Activated CD4-positive, alpha-beta T cell treated with anti-CD3 and anti-CD28 coated beads, Interleukin-2, amount 10 ng/mL, durations not matched to agents 24 days and 14 days (primary cell): ENCODE measurements around the gene NUBPL. TPM values are rescaled to one million over a fixed set of nuclear protein-coding genes. Genes with fewer than 3 reads are reported as not detected.
"Not testable (repeated sequence)": the region's sequence is repeated elsewhere in the genome, so short reads cannot be mapped to it uniquely, and the experiment has no call there.

Experiments
- DNase-seq: peaks from one replicate; pipeline ENCODE4 v3.0.0; 2022
- H3K27ac Mint-ChIP-seq: one replicate; pipeline ENCODE4 v1.8.0; 2022; ENCODE audit warnings: mild to moderate bottlenecking, mixed read lengths
- H3K27me3 Mint-ChIP-seq: one replicate; pipeline ENCODE4 v1.8.0; 2022; ENCODE audit warnings: mixed read lengths
- H3K36me3 Mint-ChIP-seq: one replicate; pipeline ENCODE4 v1.8.0; 2022; ENCODE audit warnings: low read depth, mild to moderate bottlenecking, mixed read lengths
- H3K4me1 Mint-ChIP-seq: one replicate; pipeline ENCODE4 v1.8.0; 2021; ENCODE audit warnings: mixed read lengths
- H3K4me3 Mint-ChIP-seq: one replicate; pipeline ENCODE4 v1.8.0; 2022; ENCODE audit warnings: mild to moderate bottlenecking, moderate library complexity, mixed read lengths
- H3K9me3 Mint-ChIP-seq: one replicate; pipeline ENCODE4 v1.8.0; 2021; ENCODE audit warnings: mixed read lengths
- intact Hi-C: fragments of 100-400 bp; cut with micrococcal nuclease; formaldehyde crosslinking; loops from one replicate; pipeline ENCODE4 v1.15.1; 2023
- total RNA-seq: library from RNA; stranded (reverse); gene quantifications from 2 replicates; pipeline ENCODE4 v1.2.3, GENCODE V29; 2022

The NUBPL gene
- total RNA-seq, 1 donor from 2014 or later = 12.3 TPM

DNA sequence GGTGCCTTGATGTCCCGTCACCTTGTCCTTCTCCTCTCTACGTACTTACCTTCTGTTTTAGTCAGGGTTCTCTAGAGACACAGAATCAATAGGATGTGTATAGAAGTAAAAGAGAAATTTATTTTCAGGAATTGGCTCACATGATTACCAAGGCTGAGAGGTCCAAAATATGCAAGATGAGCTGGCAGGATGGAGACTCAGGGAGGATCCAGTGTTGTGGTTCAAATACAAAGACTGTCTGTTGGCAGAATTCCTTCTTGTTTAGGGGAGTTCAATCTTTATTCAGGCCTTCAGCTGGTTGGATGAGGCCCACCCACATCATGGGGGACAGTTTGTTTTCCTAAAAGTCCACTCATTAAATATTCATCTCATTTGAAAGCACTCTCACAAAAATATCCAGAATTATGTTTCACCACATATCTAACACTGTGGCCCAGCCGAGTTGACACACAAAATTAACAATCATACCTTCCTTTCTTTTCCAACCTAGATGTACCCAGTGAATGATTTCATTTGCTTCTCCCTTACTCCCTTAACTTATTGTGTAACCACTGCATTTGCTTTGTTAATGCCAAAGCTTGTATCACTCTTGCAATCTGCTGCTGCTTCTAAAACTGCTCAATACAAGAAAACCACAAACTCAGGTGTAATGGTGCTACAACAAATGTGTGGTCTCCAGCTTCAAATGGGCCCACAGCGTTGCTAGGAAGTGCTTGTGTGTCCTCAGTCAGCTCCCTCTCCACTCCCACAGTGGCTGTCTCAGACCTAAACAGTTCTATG lies 320.5 kb downstream of the NUBPL start:
- Mint-ChIP-seq H3K36me3 (no peaks in the 10 kb centered on the region), H3K4me1 (peaks cover 5% of the 10 kb centered on the region), H3K27me3 (peaks cover 5% of the 10 kb centered on the region), H3K27ac (no peak overlapping the region), H3K9me3 (no peaks in the 10 kb centered on the region), H3K4me3 (no peak overlapping the region)
- DNase-seq = no peak
- intact Hi-C loops = no loop called here

GRCh38 chr14:31884238-31884637 lies 323.0 kb downstream of the NUBPL start:
- intact Hi-C loops = no loop called here
- Mint-ChIP-seq H3K9me3 (no peaks in the 10 kb centered on the region), H3K4me3 (no peak overlapping the region), H3K27me3 (peaks cover 3% of the 10 kb centered on the region), H3K4me1 (no peaks in the 10 kb centered on the region), H3K36me3 (no peaks in the 10 kb centered on the region), H3K27ac (no peak overlapping the region)
- DNase-seq = no peak

- H3K36me3 Mint-ChIP-seq = no peaks in the 10 kb centered on the region
- no peak overlapping the region for H3K4me3 Mint-ChIP-seq
- H3K9me3 Mint-ChIP-seq = no peaks in the 10 kb centered on the region
- no peaks in the 10 kb centered on the region for H3K4me1 Mint-ChIP-seq
- H3K27me3 Mint-ChIP-seq = peaks cover 2% of the 10 kb centered on the region
- intact Hi-C loops = no loop called here
- H3K27ac Mint-ChIP-seq = no peak overlapping the region
- DNase-seq = no peak
Observed at GRCh38 chr14:31884776-31885379, 323.7 kb downstream of the NUBPL start.

- Mint-ChIP-seq H3K4me3 (no peak overlapping the region), H3K27me3 (peaks cover 2% of the 10 kb centered on the region), H3K4me1 (no peaks in the 10 kb centered on the region), H3K36me3 (no peaks in the 10 kb centered on the region), H3K9me3 (no peaks in the 10 kb centered on the region), H3K27ac (no peak overlapping the region)
- intact Hi-C loops = no loop called here
- no peak for DNase-seq
Observed at GRCh38 chr14:31886156-31886835, 325.1 kb downstream of the NUBPL start.

DNA sequence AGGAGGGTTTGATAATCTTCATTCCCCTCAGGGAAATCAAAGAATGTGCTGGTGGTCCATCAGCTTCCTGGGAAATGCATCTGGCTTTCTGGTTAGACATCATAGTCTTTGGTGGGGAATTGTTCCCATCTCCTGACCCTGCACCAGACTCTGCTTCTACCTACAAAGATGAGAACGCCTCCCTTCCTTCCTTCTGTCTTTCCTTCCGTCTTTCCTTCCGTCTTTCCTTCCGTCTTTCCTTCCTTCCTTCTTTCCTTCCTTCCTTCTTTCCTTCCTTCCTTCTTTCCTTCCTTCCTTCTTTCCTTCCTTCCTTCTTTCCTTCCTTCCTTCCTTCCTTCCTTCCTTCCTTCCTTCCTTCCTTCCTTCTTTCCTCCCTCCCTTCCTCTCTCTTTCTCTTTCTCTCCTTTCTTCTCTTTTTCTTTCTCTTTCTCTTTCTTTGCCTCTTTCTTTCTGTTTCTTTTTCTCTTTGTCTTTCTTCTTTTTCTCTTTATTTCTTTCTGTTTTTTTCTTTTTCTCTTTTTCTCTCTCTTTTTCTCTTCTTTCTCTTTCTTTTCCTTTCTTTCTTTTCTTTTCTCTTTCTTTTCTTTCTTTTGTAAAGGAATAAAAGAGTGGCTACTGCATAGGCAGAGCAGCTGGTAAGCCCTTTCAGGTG lies 326.9 kb downstream of the NUBPL start:
- Mint-ChIP-seq H3K27me3 (peaks cover 3% of the 10 kb centered on the region), H3K9me3 (no peaks in the 10 kb centered on the region), H3K36me3 (no peaks in the 10 kb centered on the region), H3K27ac (no peak overlapping the region), H3K4me1 (no peaks in the 10 kb centered on the region), H3K4me3 (no peak overlapping the region)
- no peak for DNase-seq
- intact Hi-C loops = no loop called here

DNA sequence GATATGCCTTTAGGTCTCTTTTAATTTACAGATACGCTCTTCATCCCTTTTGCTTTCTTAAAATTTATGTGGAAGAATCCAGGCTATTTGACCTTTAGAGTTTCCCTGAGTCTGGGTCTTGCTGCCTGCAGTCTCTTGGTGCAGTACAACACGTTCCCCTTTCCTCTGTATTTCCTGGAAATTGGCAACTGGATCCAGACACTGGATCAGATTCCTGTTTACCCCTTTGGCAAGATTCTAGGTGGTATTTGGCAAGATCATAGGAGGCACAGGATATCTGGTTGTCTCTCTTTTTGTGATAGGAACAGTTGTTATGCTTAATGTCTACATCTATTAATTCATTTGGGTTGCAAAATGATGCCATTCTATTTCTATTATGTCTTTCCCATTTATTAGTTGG lies 328.1 kb downstream of the NUBPL start:
- DNase-seq = no peak
- Mint-ChIP-seq H3K9me3 (no peaks in the 10 kb centered on the region), H3K4me1 (no peaks in the 10 kb centered on the region), H3K4me3 (no peak overlapping the region), H3K27me3 (peaks cover 3% of the 10 kb centered on the region), H3K27ac (no peak overlapping the region), H3K36me3 (no peaks in the 10 kb centered on the region)
- intact Hi-C loops = no loop called here

DNA sequence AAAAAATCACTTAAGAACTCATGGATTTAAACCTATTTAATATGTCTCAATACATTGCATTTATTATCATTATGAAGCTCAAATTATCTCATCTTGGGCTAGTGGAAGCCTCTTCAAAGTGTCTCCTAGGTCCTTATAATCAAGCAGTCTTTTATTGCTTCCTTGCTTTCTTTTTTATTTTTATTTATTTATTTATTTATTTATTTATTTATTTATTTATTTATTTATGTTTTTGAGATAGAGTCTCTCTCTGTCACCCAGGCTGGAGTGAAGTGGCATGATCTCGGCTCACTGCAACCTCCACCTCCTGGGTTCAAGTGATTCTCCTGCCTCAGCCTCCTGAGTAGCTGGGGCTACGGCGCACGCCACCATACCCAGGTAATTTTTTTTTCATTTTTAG lies 329.0 kb downstream of the NUBPL start:
- H3K27me3 Mint-ChIP-seq, H3K4me3 Mint-ChIP-seq, H3K27ac Mint-ChIP-seq, DNase-seq, H3K9me3 Mint-ChIP-seq, H3K4me1 Mint-ChIP-seq, intact Hi-C loops, H3K36me3 Mint-ChIP-seq: not testable (repeated sequence)

DNA sequence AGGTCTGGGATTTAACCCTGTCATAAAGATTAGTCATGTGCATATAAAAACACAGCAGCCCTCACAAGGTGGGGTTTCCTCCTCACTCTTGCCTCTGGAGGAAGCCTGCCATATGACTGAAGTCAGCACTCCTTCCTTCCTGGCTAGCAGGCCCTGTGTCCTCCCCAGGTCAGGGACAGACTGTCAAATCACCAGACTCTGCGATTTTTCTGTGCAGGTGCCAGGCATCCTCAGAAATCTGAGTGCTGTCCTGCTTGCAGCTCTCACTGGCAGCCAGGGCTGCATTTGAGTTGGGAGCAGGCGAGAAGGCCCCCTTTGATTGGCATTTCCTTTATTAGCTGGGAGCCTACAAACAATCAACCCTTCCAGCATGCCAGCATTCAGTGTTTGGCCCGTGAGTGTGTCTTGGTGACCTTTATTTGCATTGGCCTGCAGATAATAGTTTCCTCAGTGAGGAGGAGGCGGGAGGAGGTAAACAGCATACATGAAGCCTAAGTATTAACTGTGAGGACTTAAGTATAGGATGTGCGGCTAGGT lies 332.1 kb downstream of the NUBPL start:
- Mint-ChIP-seq H3K4me1 (no peaks in the 10 kb centered on the region), H3K27ac (no peak overlapping the region), H3K36me3 (no peaks in the 10 kb centered on the region), H3K9me3 (no peaks in the 10 kb centered on the region), H3K27me3 (peaks cover 3% of the 10 kb centered on the region), H3K4me3 (no peak overlapping the region)
- intact Hi-C loops = no loop called here
- no peak for DNase-seq

DNA sequence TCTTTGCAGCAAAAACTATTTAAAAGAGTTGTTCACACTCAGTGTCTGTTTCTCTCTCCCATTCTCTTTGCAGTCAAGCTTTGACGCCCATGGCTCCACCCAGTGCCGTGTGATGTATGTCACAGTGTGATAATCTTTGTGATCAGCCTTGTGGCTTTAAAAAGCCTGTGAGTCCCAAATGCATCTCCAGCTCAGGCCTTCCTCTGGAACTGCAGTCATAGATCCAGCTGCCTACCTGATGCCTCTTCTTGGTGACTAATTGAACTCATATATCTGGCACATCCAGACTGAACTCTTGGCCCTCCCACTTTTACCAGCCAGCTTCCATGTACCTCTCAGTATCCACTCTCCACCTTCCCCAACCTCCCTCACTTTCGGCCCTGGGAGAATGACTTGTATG lies 333.1 kb downstream of the NUBPL start:
- Mint-ChIP-seq H3K36me3 (no peaks in the 10 kb centered on the region), H3K4me1 (no peaks in the 10 kb centered on the region), H3K4me3 (no peak overlapping the region), H3K27ac (no peak overlapping the region), H3K27me3 (peaks cover 2% of the 10 kb centered on the region), H3K9me3 (no peaks in the 10 kb centered on the region)
- no peak for DNase-seq
- intact Hi-C loops = no loop called here

GRCh38 chr14:31895206-31895605 lies 334.0 kb downstream of the NUBPL start:
- Mint-ChIP-seq H3K36me3 (no peaks in the 10 kb centered on the region), H3K9me3 (no peaks in the 10 kb centered on the region), H3K27ac (no peak overlapping the region), H3K4me3 (no peak overlapping the region), H3K4me1 (no peaks in the 10 kb centered on the region), H3K27me3 (peaks cover 2% of the 10 kb centered on the region)
- intact Hi-C loops = no loop called here
- DNase-seq = no peak

DNA sequence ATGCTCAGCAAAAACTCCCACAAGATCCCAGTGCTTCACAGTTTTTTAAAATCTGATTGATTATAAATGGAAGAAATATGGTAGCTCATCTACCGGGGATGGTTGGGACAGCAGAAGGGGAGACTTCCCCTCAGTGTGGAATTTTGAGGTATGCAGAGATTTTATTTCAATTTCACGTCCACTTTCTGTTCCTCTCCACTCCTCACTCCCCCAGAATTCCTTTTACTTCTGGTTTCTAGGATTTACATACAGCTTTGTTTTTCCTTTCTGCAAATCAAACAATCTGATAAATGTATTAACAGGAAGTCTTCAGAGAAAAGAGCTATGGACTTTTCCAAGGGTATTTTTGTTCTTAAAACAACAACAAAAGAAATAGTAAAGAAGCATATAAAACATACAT lies 334.4 kb downstream of the NUBPL start:
- intact Hi-C loops = no loop called here
- no peaks in the 10 kb centered on the region for H3K9me3 Mint-ChIP-seq
- DNase-seq = no peak
- no peak overlapping the region for H3K27ac Mint-ChIP-seq
- no peaks in the 10 kb centered on the region for H3K36me3 Mint-ChIP-seq
- H3K4me1 Mint-ChIP-seq = no peaks in the 10 kb centered on the region
- no peak overlapping the region for H3K4me3 Mint-ChIP-seq
- H3K27me3 Mint-ChIP-seq = peaks cover 2% of the 10 kb centered on the region

- intact Hi-C loops = no loop called here
- Mint-ChIP-seq H3K4me3 (no peak overlapping the region), H3K4me1 (no peaks in the 10 kb centered on the region), H3K36me3 (no peaks in the 10 kb centered on the region), H3K27ac (no peak overlapping the region), H3K27me3 (no peaks in the 10 kb centered on the region), H3K9me3 (no peaks in the 10 kb centered on the region)
- DNase-seq = no peak
Observed at GRCh38 chr14:31897581-31898186, 336.5 kb downstream of the NUBPL start.

GRCh38 chr14:31898838-31899528 lies 337.8 kb downstream of the NUBPL start:
- Mint-ChIP-seq H3K4me1 (no peaks in the 10 kb centered on the region), H3K27ac (no peak overlapping the region), H3K9me3 (no peaks in the 10 kb centered on the region), H3K36me3 (no peaks in the 10 kb centered on the region), H3K27me3 (no peaks in the 10 kb centered on the region), H3K4me3 (no peak overlapping the region)
- intact Hi-C loops = no loop called here
- DNase-seq = no peak
